Measurements from ENCODE around the gene DMXL1. TPM values are rescaled to one million over a fixed set of nuclear protein-coding genes. Genes with fewer than 3 reads are reported as not detected.

DMXL1 gene
- total and polyA plus RNA-seq, 4 donors, result 8.8 to 125 (median 27.0) TPM

DNA sequence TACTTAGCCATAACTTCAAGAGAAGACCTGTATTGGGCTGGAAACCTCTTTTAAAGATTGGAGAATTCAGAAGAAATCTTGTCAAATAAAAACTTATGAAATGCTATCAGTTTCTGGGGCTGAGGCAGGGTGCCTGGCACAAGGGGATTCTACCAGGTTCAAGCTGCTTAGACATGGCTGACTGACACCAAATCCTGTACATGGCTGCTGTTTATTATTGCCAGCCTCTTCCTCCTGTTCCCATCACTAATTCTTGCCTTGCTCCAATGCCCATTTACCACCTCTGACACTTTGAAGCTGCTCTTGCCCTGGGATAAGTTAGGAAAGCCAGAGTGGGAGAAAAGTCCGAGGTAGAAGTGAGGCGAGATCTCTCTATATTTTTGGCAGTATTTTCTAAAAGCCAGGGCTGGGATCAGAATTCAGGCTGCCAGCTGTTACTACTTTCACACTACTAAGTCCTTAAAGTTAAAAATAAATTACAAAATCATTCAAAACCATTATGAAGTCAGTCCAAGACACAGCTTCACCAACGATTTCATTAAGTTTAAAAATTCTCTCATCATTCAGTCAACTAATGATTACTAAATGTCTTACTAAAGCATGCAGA is 218.7 kb downstream of the DMXL1 start:
- TF ChIP-seq, protein P1, sequence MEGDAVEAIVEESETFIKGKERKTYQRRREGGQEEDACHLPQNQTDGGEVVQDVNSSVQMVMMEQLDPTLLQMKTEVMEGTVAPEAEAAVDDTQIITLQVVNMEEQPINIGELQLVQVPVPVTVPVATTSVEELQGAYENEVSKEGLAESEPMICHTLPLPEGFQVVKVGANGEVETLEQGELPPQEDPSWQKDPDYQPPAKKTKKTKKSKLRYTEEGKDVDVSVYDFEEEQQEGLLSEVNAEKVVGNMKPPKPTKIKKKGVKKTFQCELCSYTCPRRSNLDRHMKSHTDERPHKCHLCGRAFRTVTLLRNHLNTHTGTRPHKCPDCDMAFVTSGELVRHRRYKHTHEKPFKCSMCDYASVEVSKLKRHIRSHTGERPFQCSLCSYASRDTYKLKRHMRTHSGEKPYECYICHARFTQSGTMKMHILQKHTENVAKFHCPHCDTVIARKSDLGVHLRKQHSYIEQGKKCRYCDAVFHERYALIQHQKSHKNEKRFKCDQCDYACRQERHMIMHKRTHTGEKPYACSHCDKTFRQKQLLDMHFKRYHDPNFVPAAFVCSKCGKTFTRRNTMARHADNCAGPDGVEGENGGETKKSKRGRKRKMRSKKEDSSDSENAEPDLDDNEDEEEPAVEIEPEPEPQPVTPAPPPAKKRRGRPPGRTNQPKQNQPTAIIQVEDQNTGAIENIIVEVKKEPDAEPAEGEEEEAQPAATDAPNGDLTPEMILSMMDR (IDR thresholded peaks at IDR 0.05; ENCODE audit: control extremely low read depth, extremely low read depth), result no peak
- Histone ChIP-seq H3K9ac (ENCODE audit: insufficient read depth in 1 of 2, low read length in 2 of 2) (no peak overlapping the region), H3K36me3 (ENCODE audit: control insufficient read depth in 4 of 4, insufficient read depth in 4 of 4, low read length in 4 of 4) (no peaks in the 10 kb centered on the region), H3K4me3 (no peak overlapping the region), H3K9me3 (ENCODE audit: control insufficient read depth in 4 of 4, insufficient read depth in 3 of 4, low read length in 3 of 4) (no peaks in the 10 kb centered on the region), H3K27ac (ENCODE audit: low read depth in 1 of 2, low read length in 1 of 2) (no peak overlapping the region), H3K27me3 (ENCODE audit: control insufficient read depth in 3 of 3, insufficient read depth in 3 of 3, low read length in 2 of 3) (no peaks in the 10 kb centered on the region), H3K4me1 (ENCODE audit: control insufficient read depth in 5 of 5, insufficient read depth in 5 of 5, low read length in 5 of 5) (peaks cover 3 to 42% (median 12%) of the 10 kb centered on the region in 5 donors)
- ATAC-seq (ENCODE audit: insufficient read depth, low FRiP score) (no peak), DNase-seq (peak in 1 of 3 donors; percentile 36)
- 62 to 70% methylated on average over 3 of the region's 3 CpGs for WGBS, 2 donors

GRCh38 chr5:119290161-119290569 is 219.3 kb downstream of the DMXL1 start:
- peak; percentile 61 for ATAC-seq (ENCODE audit: insufficient read depth, low FRiP score)
- DNase-seq, result no peak
- Histone ChIP-seq H3K4me1 (ENCODE audit: control insufficient read depth in 5 of 5, insufficient read depth in 5 of 5, low read length in 5 of 5) (peaks cover 3 to 42% (median 12%) of the 10 kb centered on the region in 5 donors), H3K4me3 (no peak overlapping the region), H3K27me3 (ENCODE audit: control insufficient read depth in 3 of 3, insufficient read depth in 3 of 3, low read length in 2 of 3) (no peaks in the 10 kb centered on the region), H3K27ac (ENCODE audit: low read depth in 1 of 2, low read length in 1 of 2) (no peak overlapping the region), H3K36me3 (ENCODE audit: control insufficient read depth in 4 of 4, insufficient read depth in 4 of 4, low read length in 4 of 4) (no peaks in the 10 kb centered on the region), H3K9ac (ENCODE audit: insufficient read depth in 1 of 2, low read length in 2 of 2) (no peak overlapping the region), H3K9me3 (ENCODE audit: control insufficient read depth in 4 of 4, insufficient read depth in 3 of 4, low read length in 3 of 4) (no peaks in the 10 kb centered on the region)
- TF ChIP-seq, protein P1 (IDR thresholded peaks at IDR 0.05; ENCODE audit: control extremely low read depth, extremely low read depth), result no peak
- WGBS, 2 donors, result 16 to 19% methylated on average over 3 of the region's 3 CpGs

DNA sequence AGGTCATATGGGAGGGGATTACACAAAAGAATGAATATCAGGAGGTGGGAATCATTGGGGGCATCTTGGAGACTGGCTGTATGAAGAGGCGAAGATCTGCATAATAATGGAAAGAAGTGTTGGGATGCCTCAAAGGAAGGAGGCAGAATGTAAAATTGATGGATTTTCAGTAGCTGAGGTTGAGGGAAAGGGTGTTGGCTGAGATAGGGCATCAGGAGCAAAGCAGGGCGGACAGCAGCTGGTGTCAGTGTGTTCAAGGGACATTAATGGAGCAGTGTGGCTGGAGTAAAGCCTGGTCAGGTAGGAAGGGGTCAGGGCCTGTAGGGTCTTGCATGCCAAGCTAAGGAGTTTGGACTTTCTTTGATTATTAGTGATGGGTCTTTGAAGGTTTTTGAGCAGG is 219.7 kb downstream of the DMXL1 start:
- H3K9me3 ChIP-seq (ENCODE audit: control insufficient read depth in 4 of 4, insufficient read depth in 3 of 4, low read length in 3 of 4), result no peaks in the 10 kb centered on the region
- no peaks in the 10 kb centered on the region for H3K36me3 ChIP-seq (ENCODE audit: control insufficient read depth in 4 of 4, insufficient read depth in 4 of 4, low read length in 4 of 4)
- H3K9ac ChIP-seq (ENCODE audit: insufficient read depth in 1 of 2, low read length in 2 of 2), result no peak overlapping the region
- WGBS, 2 donors, result 91 to 95% methylated on average over 2 of the region's 2 CpGs
- DNase-seq (no peak), ATAC-seq (ENCODE audit: insufficient read depth, low FRiP score) (no peak)
- no peaks in the 10 kb centered on the region for H3K27me3 ChIP-seq (ENCODE audit: control insufficient read depth in 3 of 3, insufficient read depth in 3 of 3, low read length in 2 of 3)
- TF ChIP-seq, protein P1 (IDR thresholded peaks at IDR 0.05; ENCODE audit: control extremely low read depth, extremely low read depth), result no peak
- no peak overlapping the region for H3K4me3 ChIP-seq
- H3K4me1 ChIP-seq (ENCODE audit: control insufficient read depth in 5 of 5, insufficient read depth in 5 of 5, low read length in 5 of 5), result peaks cover 3 to 42% (median 12%) of the 10 kb centered on the region in 5 donors
- H3K27ac ChIP-seq (ENCODE audit: low read depth in 1 of 2, low read length in 1 of 2), result no peak overlapping the region

- no peak overlapping the region for H3K9ac ChIP-seq (ENCODE audit: insufficient read depth in 1 of 2, low read length in 2 of 2)
- H3K4me1 ChIP-seq (ENCODE audit: control insufficient read depth in 5 of 5, insufficient read depth in 5 of 5, low read length in 5 of 5), result peaks cover 3 to 42% (median 12%) of the 10 kb centered on the region in 5 donors
- H3K36me3 ChIP-seq (ENCODE audit: control insufficient read depth in 4 of 4, insufficient read depth in 4 of 4, low read length in 4 of 4), result no peaks in the 10 kb centered on the region
- H3K27me3 ChIP-seq (ENCODE audit: control insufficient read depth in 3 of 3, insufficient read depth in 3 of 3, low read length in 2 of 3), result no peaks in the 10 kb centered on the region
- no peak overlapping the region for H3K4me3 ChIP-seq
- TF ChIP-seq, protein P1 (IDR thresholded peaks at IDR 0.05; ENCODE audit: control extremely low read depth, extremely low read depth), result no peak
- no peak overlapping the region for H3K27ac ChIP-seq (ENCODE audit: low read depth in 1 of 2, low read length in 1 of 2)
- WGBS, 2 donors, result 82 to 90% methylated on average over 5 of the region's 5 CpGs
- H3K9me3 ChIP-seq (ENCODE audit: control insufficient read depth in 4 of 4, insufficient read depth in 3 of 4, low read length in 3 of 4), result no peaks in the 10 kb centered on the region
- ATAC-seq (ENCODE audit: insufficient read depth, low FRiP score) (no peak), DNase-seq (no peak)
These were observed 220.2 kb downstream of the DMXL1 start for GRCh38 chr5:119291056-119291455.
